IMR-90 (cell line): Measurements from ENCODE around the gene CHD2. TPM values are rescaled to one million over a fixed set of nuclear protein-coding genes. Genes with fewer than 3 reads are reported as not detected.

Source experiments
- ATAC-seq: fragments of 200-7000 bp; cut with Tn5 transposase; 2 replicates; pipeline ENCODE4 v1.9.1; 2020; ENCODE audit warnings: low read depth, mild to moderate bottlenecking, moderate library complexity
- BruUV-seq: library from RNA; stranded (reverse); fragments of 400-500 nt; replicated peaks from 2 replicates; lab custom pipeline; 2021; lab: Mats Ljungman, UMichigan
- CTCF ChIA-PET: fragments of 300-600 bp; formaldehyde crosslinking; extraction: SDS; loops from one replicate; lab custom pipeline; 2021; ENCODE audit warnings: antibody characterized with exemption; lab: Yijun Ruan, JAX
- POLR2A ChIA-PET: fragments of 300-600 bp; sonication (Branson Sonifier 250); formaldehyde crosslinking; loops from one replicate; lab custom pipeline; 2022; ENCODE audit warnings: antibody characterized with exemption; ENCODE audit not compliant: unreplicated experiment; lab: Charles Lee
- DNase-seq: peaks from one replicate; pipeline ENCODE4 v3.0.0; 2013
- H2AFZ ChIP-seq: replicated peaks from 2 replicates; pipeline ENCODE3; 2013; ENCODE audit warnings: low read length, mild to moderate bottlenecking; ENCODE audit not compliant: poor library complexity
- H2AK5ac ChIP-seq: 2 replicates; pipeline ENCODE4 v1.6.1; 2013; ENCODE audit warnings: low read depth, low read length, inconsistent platforms
- H2AK9ac ChIP-seq: replicated peaks from 2 replicates; pipeline ENCODE3; 2013; ENCODE audit warnings: mild to moderate bottlenecking, low read depth, low read length, moderate library complexity; ENCODE audit not compliant: poor library complexity
- H2BK120ac ChIP-seq: 2 replicates; pipeline ENCODE4 v1.6.1; 2013; ENCODE audit warnings: low read depth, low read length, inconsistent platforms
- H2BK15ac ChIP-seq: 3 replicates; pipeline ENCODE4 v1.6.1; 2013; ENCODE audit warnings: low read depth, low read length, inconsistent platforms
- H2BK20ac ChIP-seq: 2 replicates; pipeline ENCODE4 v1.6.1; 2013; ENCODE audit warnings: low read depth, mild to moderate bottlenecking, inconsistent platforms, low read length, moderate library complexity
- H2BK5ac ChIP-seq: 2 replicates; pipeline ENCODE4 v1.6.1; 2013; ENCODE audit warnings: mild to moderate bottlenecking, low read depth, low read length, inconsistent platforms; ENCODE audit not compliant: poor library complexity, severe bottlenecking
- H3K14ac ChIP-seq: replicated peaks from 2 replicates; pipeline ENCODE4 v1.6.1; 2013; ENCODE audit warnings: low read depth, low read length, inconsistent platforms
- H3K18ac ChIP-seq: 2 replicates; pipeline ENCODE4 v1.6.1; 2013; ENCODE audit warnings: low read depth, low read length, control low read depth
- H3K23ac ChIP-seq: 2 replicates; pipeline ENCODE4 v1.6.1; 2013; ENCODE audit warnings: low read depth, low read length, inconsistent platforms
- H3K27ac ChIP-seq: 2 replicates; pipeline ENCODE4 v1.5.1; 2013; ENCODE audit warnings: mild to moderate bottlenecking, control low read depth, low read length; ENCODE audit not compliant: insufficient read depth
- H3K27me3 ChIP-seq: 2 replicates; pipeline ENCODE4 v1.6.1; 2013; ENCODE audit warnings: low read length; ENCODE audit not compliant: control insufficient read depth, insufficient read depth
- H3K36me3 ChIP-seq: 2 replicates; pipeline ENCODE4 v1.6.1; 2013; ENCODE audit warnings: low read length, mixed read lengths; ENCODE audit not compliant: control insufficient read depth, insufficient read depth
- H3K4ac ChIP-seq: 2 replicates; pipeline ENCODE4 v1.6.1; 2013; ENCODE audit warnings: low read depth, low read length, inconsistent platforms
- H3K4me1 ChIP-seq: 2 replicates; pipeline ENCODE4 v1.6.1; 2013; ENCODE audit warnings: low read length, mixed read lengths; ENCODE audit not compliant: control insufficient read depth, insufficient read depth
- H3K4me2 ChIP-seq: 2 replicates; pipeline ENCODE4 v1.6.1; 2013; ENCODE audit warnings: low read depth, mild to moderate bottlenecking, control low read depth, low read length, moderate library complexity
- H3K4me3 ChIP-seq: 2 replicates; pipeline ENCODE4 v1.5.1; 2013; ENCODE audit warnings: low read depth, mild to moderate bottlenecking, control low read depth, low read length, moderate library complexity; ENCODE audit not compliant: insufficient read depth
- H3K56ac ChIP-seq: 2 replicates; pipeline ENCODE4 v1.6.1; 2013; ENCODE audit warnings: low read length, inconsistent platforms; ENCODE audit not compliant: insufficient read depth; ENCODE audit errors: extremely low read depth
- H3K79me1 ChIP-seq, 2 experiments: 2 replicates each; pipeline ENCODE4 v1.6.1; 2013; ENCODE audit warnings: low read length in 2 of 2, inconsistent platforms in 1 of 2, low read depth in 1 of 2
- H3K9ac ChIP-seq: 2 replicates; pipeline ENCODE4 v1.6.1; 2013; ENCODE audit warnings: low read depth, low read length, control low read depth
- H3K9me1 ChIP-seq: 2 replicates; pipeline ENCODE4 v1.6.1; 2013; ENCODE audit warnings: low read length, inconsistent platforms; ENCODE audit not compliant: insufficient read depth
- H3K9me3 ChIP-seq: 2 replicates; pipeline ENCODE4 v1.6.1; 2013; ENCODE audit warnings: low read length; ENCODE audit not compliant: control insufficient read depth, insufficient read depth
- H4K20me1 ChIP-seq: 2 replicates; pipeline ENCODE4 v1.6.1; 2013; ENCODE audit warnings: low read length, inconsistent platforms; ENCODE audit not compliant: insufficient read depth
- H4K5ac ChIP-seq: 2 replicates; pipeline ENCODE4 v1.6.1; 2013; ENCODE audit warnings: mild to moderate bottlenecking, low read depth, low read length, control low read depth
- H4K8ac ChIP-seq, 2 experiments: 2 replicates each; pipeline ENCODE4 v1.6.1; 2013; ENCODE audit warnings: low read depth in 2 of 2, low read length in 2 of 2, control low read depth in 1 of 2, inconsistent platforms in 1 of 2
- H4K91ac ChIP-seq: 2 replicates; pipeline ENCODE4 v1.6.1; 2013; ENCODE audit warnings: low read depth, low read length, inconsistent platforms; ENCODE audit not compliant: insufficient read depth
- FOS ChIP-seq: fragments of 150-350 bp; IDR thresholded peaks from 2 replicates; pipeline ENCODE4 v1.6.1; 2016; ENCODE audit warnings: low read depth, low read length
- WGBS, 2 experiments: methylation state at CpG; one replicate each; pipeline versions ENCODE4 v1.1.5 to v1.1.7; 2013; ENCODE audit warnings: missing lambda C conversion rate in 2 of 2; ENCODE audit not compliant: insufficient read length in 1 of 2; ENCODE audit errors: extremely low coverage in 2 of 2; 5-methylcytosine and 5-hydroxymethylcytosine counted together
- dilution Hi-C: fragments of 300-500 bp; cut with HindIII; formaldehyde crosslinking; loops from one replicate; pipeline ENCODE4 v1.14.3; 2018; ENCODE audit warnings: low sequenced_read_pairs; ENCODE audit not compliant: unreplicated experiment
- in situ Hi-C: fragments of 300-500 bp; cut with MboI; formaldehyde crosslinking; loops from 3 replicates; pipeline ENCODE4 v1.14.3; 2019; ENCODE audit warnings: low sequenced_read_pairs, inconsistent platforms, mixed read lengths
- intact Hi-C: fragments of 100-400 bp; cut with micrococcal nuclease; formaldehyde crosslinking; loops from 2 replicates; pipeline ENCODE4 v1.10.0; 2022
- polyA plus RNA-seq, 3 experiments: library from polyadenylated mRNA; depleted of rRNA; stranded (reverse); fragments of >200 nt; gene quantifications; 2 replicates each; pipeline ENCODE4 v1.2.3, GENCODE V29; 2012; ENCODE audit warnings: low replicate concordance in 1 of 3
- total RNA-seq: library from RNA; depleted of rRNA; stranded (reverse); fragments of >200 nt; gene quantifications from 2 replicates; pipeline ENCODE4 v1.2.3, GENCODE V29; 2012

The CHD2 gene
- total and polyA plus RNA-seq, 2 of the 4 experiments (the other 2 are of a cell fraction) = 44.9 to 64.7 TPM

DNA sequence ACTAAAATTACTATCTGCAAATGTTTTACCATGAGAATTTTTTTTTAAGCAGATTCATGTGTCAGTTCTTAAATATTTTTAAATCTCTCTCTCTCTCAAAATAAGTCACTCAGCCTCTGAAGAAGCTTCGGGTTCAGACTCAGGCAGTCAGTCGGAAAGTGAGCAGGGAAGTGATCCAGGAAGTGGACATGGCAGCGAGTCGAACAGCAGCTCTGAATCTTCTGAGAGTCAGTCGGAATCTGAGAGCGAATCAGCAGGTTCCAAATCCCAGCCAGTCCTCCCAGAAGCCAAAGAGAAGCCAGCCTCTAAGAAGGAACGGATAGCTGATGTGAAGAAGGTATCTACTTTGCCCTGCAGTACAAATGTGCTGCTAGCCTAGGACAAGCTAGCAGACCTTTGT, 24.1 kb downstream of the CHD2 start:
- POLR2A ChIA-PET = no interaction called here
- CTCF ChIA-PET = interaction anchor here (0.9 kb wide), 1 partner anchor 115 kb away, joined by 3 read pairs; no protein-coding TSS in a partner anchor

More for the DNA sequence above, 24.1 kb downstream of the CHD2 start:
- no peak overlapping the region for H2BK120ac ChIP-seq
- H3K9me1 ChIP-seq = peaks cover 19% of the 10 kb centered on the region
- H3K4me3 ChIP-seq = no peak overlapping the region
- H2BK5ac ChIP-seq = peak overlapping the region; percentile 34
- H4K91ac ChIP-seq = no peak overlapping the region
- H3K27me3 ChIP-seq = no peaks in the 10 kb centered on the region
- in situ Hi-C loops (no loop called here), intact Hi-C loops (no loop called here), dilution Hi-C loops (no loop called here)
- H3K79me1 ChIP-seq = peaks cover 20 to 62% of the 10 kb centered on the region in 2 experiments
- WGBS, 2 experiments = no CpG with 5 or more reads among the region's 7 CpGs
- TF ChIP-seq FOS = no peak
- H4K8ac ChIP-seq = peak overlapping the region in 1 of 2 experiments; percentile 5; a peak in 1 of 4 replicates
- no peak overlapping the region for H2BK15ac ChIP-seq
- no peak overlapping the region for H4K5ac ChIP-seq
- no peak overlapping the region for H3K4ac ChIP-seq
- no TSS peak for BruUV-seq
- H4K20me1 ChIP-seq = peaks cover 18% of the 10 kb centered on the region; the same call in 1 of the 2 replicates
- H3K4me1 ChIP-seq = peaks cover 21% of the 10 kb centered on the region
- H3K9me3 ChIP-seq = no peaks in the 10 kb centered on the region
- DNase-seq (no peak), ATAC-seq (no peak)
- no peak overlapping the region for H2AK9ac ChIP-seq
- peaks cover 47% of the 10 kb centered on the region for H3K36me3 ChIP-seq
- H3K9ac ChIP-seq = no peak overlapping the region
- H3K56ac ChIP-seq = no peak overlapping the region
- H2AFZ ChIP-seq = peak overlapping the region; percentile 5
- no peak overlapping the region for H3K14ac ChIP-seq
- H3K27ac ChIP-seq = 0 out of 2 replicates have a peak overlapping the region, but pooled peaks have one; percentile 16
- H3K23ac ChIP-seq = no peak overlapping the region
- H3K18ac ChIP-seq = no peak overlapping the region
- no peak overlapping the region for H3K4me2 ChIP-seq
- 0 out of 2 replicates have a peak overlapping the region, but pooled peaks have one; percentile 3 for H2AK5ac ChIP-seq
- no peak overlapping the region for H2BK20ac ChIP-seq
